ENCODE results near the gene KIF6. TPM values are rescaled to one million over a fixed set of nuclear protein-coding genes. Genes with fewer than 3 reads are reported as not detected.

KIF6 gene
- total RNA-seq, 1 experiment from 2014 or later, result 2.7 TPM

- H3K9me3 ChIP-seq (ENCODE audit: low read depth, low read length, poor library complexity, severe bottlenecking), result no peaks in the 10 kb centered on the region
- intact Hi-C loops (cut with micrococcal nuclease; ENCODE audit: unreplicated experiment), result no loop called here
- H3K27me3 ChIP-seq (replicated peaks; ENCODE audit: insufficient read depth, low read depth, low read length, poor library complexity), result no peaks in the 10 kb centered on the region
- no peak for DNase-seq (ENCODE audit: low spot score)
- no TSS peak for BruUV-seq (replicated peaks)
- POLR2A ChIA-PET (ENCODE audit: low non-redundant PET), result no interaction called here
- peaks cover 9% of the 10 kb centered on the region for H3K4me1 ChIP-seq (ENCODE audit: insufficient read depth, low read length, poor library complexity, severe bottlenecking)
- H3K36me3 ChIP-seq (ENCODE audit: insufficient read depth, low read length, poor library complexity, severe bottlenecking), result no peaks in the 10 kb centered on the region
- H3K27ac ChIP-seq (ENCODE audit: low read depth, low read length, poor library complexity, severe bottlenecking), result no peak overlapping the region
- no peak for TF ChIP-seq CTCF (conservative IDR thresholded peaks at IDR 0.05; ENCODE audit: low read depth, low read length)
- no peak for TF ChIP-seq EZH2 (IDR thresholded peaks at IDR 0.05; ENCODE audit: borderline replicate concordance, low read depth, low read length, poor library complexity, severe bottlenecking)
- no peak overlapping the region for H3K4me3 ChIP-seq (ENCODE audit: low read depth, low read length, poor library complexity, severe bottlenecking)
- CTCF ChIA-PET, result no interaction called here
Measured at GRCh38 chr6:39563566-39564311, 161.5 kb downstream of the KIF6 start.

- POLR2A ChIA-PET (ENCODE audit: low non-redundant PET), result no interaction called here
- Histone ChIP-seq H3K36me3 (ENCODE audit: insufficient read depth, low read length, poor library complexity, severe bottlenecking) (no peaks in the 10 kb centered on the region), H3K4me3 (ENCODE audit: low read depth, low read length, poor library complexity, severe bottlenecking) (no peak overlapping the region), H3K9me3 (ENCODE audit: low read depth, low read length, poor library complexity, severe bottlenecking) (no peaks in the 10 kb centered on the region), H3K27ac (ENCODE audit: low read depth, low read length, poor library complexity, severe bottlenecking) (no peak overlapping the region), H3K27me3 (replicated peaks; ENCODE audit: insufficient read depth, low read depth, low read length, poor library complexity) (no peaks in the 10 kb centered on the region), H3K4me1 (ENCODE audit: insufficient read depth, low read length, poor library complexity, severe bottlenecking) (peaks cover 9% of the 10 kb centered on the region)
- intact Hi-C loops (cut with micrococcal nuclease; ENCODE audit: unreplicated experiment), result no loop called here
- CTCF ChIA-PET, result no interaction called here
- DNase-seq (ENCODE audit: low spot score), result no peak
- no TSS peak for BruUV-seq (replicated peaks)
- TF ChIP-seq CTCF (conservative IDR thresholded peaks at IDR 0.05; ENCODE audit: low read depth, low read length) (no peak), EZH2 (IDR thresholded peaks at IDR 0.05; ENCODE audit: borderline replicate concordance, low read depth, low read length, poor library complexity, severe bottlenecking) (no peak)
Measured at GRCh38 chr6:39561536-39562266, 163.5 kb downstream of the KIF6 start.

DNA sequence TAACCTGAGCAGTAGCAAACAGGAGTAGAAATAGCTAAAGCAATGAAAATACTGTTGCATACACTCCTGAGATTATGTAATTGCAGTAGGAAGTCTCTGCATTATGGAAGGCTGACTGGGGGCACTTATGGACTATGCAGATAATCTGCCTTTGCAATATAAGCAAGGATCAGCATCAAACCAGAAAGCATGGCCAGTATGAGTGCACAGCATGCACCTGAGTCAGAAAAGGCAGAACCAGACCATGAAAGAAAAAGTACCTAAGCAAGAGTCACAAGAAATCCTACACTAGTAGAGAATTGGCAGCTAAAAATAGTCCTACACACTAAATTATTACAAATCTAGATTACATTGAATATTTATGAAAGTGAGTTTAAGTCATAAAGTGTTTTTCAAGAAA, 164.3 kb downstream of the KIF6 start:
- no TSS peak for BruUV-seq (replicated peaks)
- H3K36me3 ChIP-seq (ENCODE audit: insufficient read depth, low read length, poor library complexity, severe bottlenecking), result no peaks in the 10 kb centered on the region
- H3K27ac ChIP-seq (ENCODE audit: low read depth, low read length, poor library complexity, severe bottlenecking), result no peak overlapping the region
- TF ChIP-seq EZH2 (IDR thresholded peaks at IDR 0.05; ENCODE audit: borderline replicate concordance, low read depth, low read length, poor library complexity, severe bottlenecking) (no peak), CTCF (conservative IDR thresholded peaks at IDR 0.05; ENCODE audit: low read depth, low read length) (no peak)
- DNase-seq (ENCODE audit: low spot score), result no peak
- intact Hi-C loops (cut with micrococcal nuclease; ENCODE audit: unreplicated experiment), result no loop called here
- no peaks in the 10 kb centered on the region for H3K27me3 ChIP-seq (replicated peaks; ENCODE audit: insufficient read depth, low read depth, low read length, poor library complexity)
- POLR2A ChIA-PET (ENCODE audit: low non-redundant PET), result interaction anchor here (0.6 kb wide), 1 partner anchor 18 kb away, joined by 3 read pairs; no protein-coding TSS in a partner anchor
- no peak overlapping the region for H3K4me3 ChIP-seq (ENCODE audit: low read depth, low read length, poor library complexity, severe bottlenecking)
- peaks cover 6% of the 10 kb centered on the region for H3K4me1 ChIP-seq (ENCODE audit: insufficient read depth, low read length, poor library complexity, severe bottlenecking)
- no peaks in the 10 kb centered on the region for H3K9me3 ChIP-seq (ENCODE audit: low read depth, low read length, poor library complexity, severe bottlenecking)
- CTCF ChIA-PET, result no interaction called here
